Posterior vena cava (tissue), 2 donors: ENCODE measurements around the gene DLGAP4. TPM values are rescaled to one million over a fixed set of nuclear protein-coding genes. Genes with fewer than 3 reads are reported as not detected.

ENCODE experiments used
- DNase-seq: peaks from one replicate; pipeline ENCODE4 v3.0.0-alpha.2; 2020; ENCODE audit warnings: low spot score
- intact Hi-C, 2 donors: fragments of 100-400 bp; cut with DNase I; formaldehyde crosslinking; loops; one replicate each; pipeline versions ENCODE4 v1.14.1 to v1.14.2; 2022 to 2023
- total RNA-seq, 2 donors: library from RNA; stranded (reverse); fragmentation: NEBNext Ultra II Directional; extraction: Animal tissue kit (Norgen Biotek cat#: 25700); gene quantifications; one replicate each; pipeline ENCODE4 v1.2.1, GENCODE V29; 2021
- donor health status: DM: yes; HTN: yes; CAD: no.
- donor health status: DM: yes; HTN: yes; CAD: no.

Gene DLGAP4
- total RNA-seq, 2 donors from 2014 or later: 116 to 141 TPM

DNA sequence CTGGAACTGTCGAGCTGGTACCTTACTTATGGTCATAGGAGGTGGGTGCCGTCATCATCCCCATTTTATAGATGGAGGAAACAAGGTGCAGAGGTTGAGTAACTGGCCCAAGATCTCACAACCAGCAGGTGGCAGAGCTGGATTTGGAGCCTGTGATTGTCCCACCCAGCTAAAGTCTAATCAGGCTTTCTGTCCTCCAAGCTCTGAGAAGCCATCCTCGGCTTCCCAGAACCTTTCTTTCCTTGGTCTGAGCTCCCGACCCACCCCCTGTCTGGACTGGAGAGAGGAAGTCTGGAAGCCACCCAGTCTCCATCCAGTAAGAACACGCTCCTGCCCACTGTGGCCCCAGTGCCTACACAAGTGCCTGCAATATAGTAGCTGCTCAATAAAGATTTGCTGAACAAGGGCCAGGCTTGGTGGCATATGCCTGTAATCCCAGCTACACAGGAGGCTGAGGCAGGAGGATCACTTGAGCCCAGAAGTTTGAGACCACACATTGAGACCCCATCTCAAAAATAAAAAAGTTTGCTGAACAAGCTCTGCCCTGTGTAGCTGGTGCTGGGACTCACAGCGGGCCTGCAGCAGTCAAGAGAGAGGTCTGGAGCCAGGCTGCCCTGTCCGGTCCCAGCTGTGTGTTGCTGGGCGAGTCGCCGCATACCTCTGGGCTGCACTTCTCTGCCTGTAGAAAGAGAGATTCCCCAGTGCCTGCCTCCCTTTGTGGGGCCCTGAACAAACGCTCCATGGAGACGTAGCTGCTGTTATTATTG, 32.5 kb upstream of the DLGAP4 start:
- intact Hi-C loops: no loop called here

DNA sequence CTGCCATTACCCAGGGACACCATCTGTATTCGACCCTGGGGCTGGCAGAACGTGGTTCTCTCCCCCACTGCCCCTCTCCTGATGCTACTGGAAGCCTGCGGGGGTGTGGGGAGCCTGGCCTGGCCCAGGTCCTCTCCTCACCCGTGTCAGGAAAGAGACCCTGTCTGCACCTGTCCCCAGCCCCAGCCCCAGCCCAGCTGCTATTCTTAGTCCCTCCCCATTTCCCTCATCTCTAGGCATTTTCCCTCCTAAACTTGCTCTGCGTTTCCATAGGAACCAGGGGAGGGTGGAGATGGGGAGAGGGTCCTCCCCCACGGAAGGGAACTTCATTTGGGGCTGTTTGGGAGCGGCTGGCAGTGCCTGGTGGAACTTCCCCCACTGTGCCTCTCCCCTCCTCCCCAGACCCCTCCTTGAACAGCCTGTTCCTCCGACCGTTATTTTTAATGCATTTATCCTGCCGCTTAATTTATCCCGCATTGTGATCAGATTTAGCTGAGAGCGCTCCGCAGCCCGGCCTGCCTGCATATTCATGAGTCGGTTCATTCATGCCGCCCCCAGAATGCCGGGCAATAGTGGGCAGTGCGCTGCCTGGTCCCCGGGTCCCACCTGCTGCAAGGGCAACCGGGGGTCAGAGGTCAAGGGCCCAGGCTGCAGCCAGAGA, 31.8 kb upstream of the DLGAP4 start:
- peak; percentile 56 for DNase-seq
- intact Hi-C loops: no loop called here

More for the DNA sequence above, 32.5 kb upstream of the DLGAP4 start:
- peak; percentile 48 for DNase-seq

DNA sequence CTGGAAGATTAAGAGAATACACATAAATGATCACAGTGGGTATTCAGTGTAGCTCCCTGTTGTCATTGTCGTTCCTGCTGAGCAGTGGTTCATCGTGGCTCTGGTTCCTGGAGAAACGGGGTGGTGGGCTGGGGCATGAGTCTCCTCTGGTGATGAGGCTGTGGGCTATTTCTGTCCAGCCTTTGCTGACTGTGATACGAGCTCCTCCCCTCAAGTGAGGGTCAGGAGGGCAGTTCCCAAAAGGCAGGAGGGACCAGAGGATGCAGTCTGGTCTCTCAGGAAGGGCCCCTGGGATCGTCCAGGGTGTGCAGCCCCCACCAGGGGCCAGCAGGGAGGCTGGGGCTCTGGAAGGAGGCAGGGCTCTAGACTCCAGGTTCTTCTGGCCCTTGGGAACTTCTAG, 31.1 kb upstream of the DLGAP4 start:
- DNase-seq: no peak
- intact Hi-C loops: no loop called here

DNA sequence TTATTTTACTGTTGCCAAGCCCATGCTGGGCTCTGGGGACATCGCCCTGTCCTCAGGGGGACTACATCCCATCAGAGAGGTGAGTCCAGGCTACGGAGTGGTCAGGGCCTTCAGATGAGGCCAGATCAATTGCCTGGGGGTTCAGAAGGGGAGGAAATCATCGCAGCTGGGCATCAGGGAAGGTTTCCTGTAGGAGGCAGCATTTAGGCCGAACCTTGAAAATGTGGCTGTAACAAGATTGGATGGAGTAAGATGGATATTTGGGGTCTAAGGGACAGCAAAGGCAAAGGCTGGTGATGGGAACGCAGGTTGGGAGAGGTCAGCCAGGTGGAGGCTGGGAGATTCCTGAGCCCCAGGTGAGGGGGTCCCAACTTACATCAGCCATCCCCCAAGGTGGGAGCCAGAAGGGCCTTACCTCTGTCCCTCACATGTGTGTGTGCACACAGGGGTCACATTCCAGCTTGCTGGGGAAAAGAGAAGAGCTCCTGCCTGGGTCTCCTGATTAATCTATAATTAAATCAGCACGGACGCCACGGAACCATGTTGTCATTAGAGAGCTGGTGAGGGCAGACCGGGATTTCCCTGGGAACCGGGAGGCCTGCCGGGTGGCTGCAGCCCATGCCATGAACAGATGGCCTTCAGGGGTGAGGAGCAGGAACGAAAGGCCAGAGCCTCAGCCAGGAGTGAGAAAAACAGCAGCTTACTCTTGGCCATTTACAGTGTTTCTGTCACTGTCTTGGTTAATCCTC, 30.5 kb upstream of the DLGAP4 start:
- intact Hi-C loops: no loop called here
- no peak for DNase-seq

DNA sequence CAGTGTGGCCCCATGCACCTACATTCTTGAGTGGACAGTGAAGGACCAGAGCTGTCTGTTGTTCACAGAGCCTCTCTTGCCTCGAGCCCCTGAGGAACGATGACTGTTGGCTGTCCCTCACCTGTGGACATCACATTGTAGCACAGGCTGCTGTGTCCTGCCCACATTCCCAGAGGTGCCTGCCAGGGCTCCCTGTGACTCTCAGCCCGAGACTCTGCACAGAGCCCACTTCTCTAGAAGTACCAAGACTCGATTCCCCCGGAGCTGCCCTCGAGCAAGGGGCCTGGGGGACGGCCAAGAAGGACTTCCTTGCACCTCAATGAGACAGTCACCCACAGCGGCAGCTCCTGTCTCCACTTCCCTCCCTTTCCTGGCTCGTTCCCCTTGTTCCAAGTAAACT, 28.6 kb upstream of the DLGAP4 start:
- DNase-seq: no peak
- intact Hi-C loops: no loop called here

DNA sequence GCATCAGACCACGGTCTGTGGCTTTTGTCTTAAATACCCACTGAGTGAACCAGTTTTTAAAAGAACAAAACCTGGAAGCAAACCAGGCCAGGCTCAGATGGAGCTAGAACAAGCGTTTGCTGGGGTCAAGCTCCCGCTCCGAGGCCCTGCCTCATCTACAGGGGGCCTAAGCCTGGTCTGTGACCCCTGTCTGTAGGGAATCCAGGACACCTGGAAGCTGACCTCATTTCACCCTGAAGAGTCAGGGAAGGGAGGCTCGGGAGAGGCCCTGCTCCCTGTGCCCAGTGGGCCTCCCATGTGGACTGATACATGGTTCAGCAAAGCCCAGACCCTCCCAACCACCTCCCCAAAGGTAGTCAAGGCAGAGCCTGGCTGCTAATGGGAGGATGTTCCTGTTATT, 26.8 kb upstream of the DLGAP4 start:
- intact Hi-C loops: no loop called here
- peak; percentile 73 for DNase-seq

DNA sequence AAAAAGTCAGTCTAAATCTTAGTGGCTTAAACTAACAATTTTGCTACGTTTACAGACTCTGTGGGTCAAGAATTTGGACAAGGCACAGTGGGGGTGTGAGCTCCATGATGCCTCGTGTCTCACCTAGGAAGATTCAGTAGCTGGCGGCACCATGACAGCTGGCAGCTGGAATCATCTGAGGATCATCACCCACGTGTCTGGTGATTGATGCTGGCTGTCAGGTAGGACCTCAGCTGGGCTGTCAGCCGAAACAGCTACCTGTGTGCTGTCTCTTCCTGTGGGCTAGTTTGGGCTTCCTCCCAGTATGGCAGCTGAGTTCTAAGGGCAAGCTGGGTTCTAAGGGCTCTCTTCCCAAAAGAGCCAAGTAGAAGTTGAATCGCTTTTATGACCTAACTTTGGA, 26.4 kb upstream of the DLGAP4 start:
- intact Hi-C loops: no loop called here
- DNase-seq: peak; percentile 36

DNA sequence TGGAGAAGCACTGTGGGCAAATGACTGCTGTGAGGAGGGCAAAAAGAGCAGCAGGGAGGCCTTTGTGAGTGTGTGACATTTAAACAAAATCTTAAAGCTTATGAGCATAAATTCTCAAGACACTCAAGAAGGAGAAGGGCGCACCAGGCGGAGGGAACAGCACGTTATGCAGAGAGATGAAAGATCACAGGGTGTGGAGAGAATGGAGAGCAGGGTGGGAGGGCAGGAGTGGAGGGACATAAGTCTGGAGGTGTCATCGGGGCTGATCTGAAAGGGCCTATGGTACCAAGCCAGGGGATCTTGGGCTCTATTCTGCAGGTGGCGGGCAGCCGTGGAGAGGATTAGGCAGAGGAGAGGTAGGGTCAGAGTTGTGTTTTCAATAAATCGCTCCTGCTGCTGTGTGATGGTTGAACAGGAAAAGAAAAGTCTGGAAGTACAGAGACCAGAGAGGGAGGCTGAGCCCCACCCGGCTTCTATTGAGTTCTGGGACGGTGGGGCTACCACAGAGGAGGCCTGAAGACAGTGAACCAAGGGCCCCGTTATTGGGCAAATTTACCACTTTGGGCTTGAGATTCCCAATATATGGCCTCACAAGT, 24.3 kb upstream of the DLGAP4 start:
- intact Hi-C loops: no loop called here
- no peak for DNase-seq

DNA sequence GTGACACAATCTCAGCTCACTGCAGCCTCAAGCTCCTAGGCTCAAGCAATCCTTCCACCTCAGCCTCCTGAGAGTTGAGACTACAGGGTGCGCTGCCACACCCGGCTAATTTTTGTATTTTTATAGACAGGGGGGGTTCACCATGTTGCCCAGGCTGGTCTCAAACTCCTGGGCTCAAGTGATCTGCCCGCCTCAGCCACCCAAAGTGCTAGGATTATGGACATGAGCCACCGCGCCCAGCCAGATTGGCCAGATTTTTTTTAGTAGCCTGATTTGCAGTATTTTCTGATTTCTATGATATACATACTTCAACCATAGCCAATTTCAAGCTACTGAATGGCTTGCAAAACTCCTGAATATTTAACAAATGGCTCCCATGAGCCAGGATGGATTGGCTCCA, 21.4 kb upstream of the DLGAP4 start:
- intact Hi-C loops: no loop called here
- DNase-seq: peak; percentile 69

DNA sequence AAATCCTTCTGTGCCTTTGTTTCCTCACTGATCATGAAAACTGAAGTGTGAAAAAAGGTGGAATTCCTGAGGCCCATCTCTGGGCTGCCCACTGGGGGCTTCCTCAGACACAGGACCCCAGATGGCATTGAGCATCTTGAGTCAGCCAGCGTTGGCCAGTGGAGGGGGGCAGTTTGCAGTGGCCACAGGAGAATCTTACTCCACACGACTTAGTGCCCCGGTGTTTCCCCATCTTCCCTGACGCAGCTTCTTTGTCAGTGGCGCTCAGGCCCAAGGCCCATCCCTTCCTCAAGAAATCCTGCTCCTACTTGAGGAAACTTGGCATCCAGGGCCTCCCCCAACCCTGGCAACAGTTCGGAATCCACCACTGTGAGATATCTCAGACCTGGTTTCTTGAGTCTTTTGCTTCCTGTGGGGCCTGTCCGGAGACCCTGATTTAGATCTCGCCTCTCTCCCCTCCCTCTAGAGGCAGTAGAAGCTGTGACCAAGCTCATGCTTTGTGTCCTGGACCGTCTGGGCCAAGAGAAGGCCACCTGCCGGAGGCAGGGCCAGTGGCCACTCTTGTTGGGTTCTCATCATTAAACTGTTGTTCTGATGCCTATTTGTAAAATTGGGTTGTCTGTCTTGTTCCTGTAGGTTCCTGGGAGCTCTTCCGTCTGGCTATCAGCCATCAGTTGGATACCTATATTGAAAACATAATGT, 20.2 kb upstream of the DLGAP4 start:
- DNase-seq: peak; percentile 45
- intact Hi-C loops: no loop called here

DNA sequence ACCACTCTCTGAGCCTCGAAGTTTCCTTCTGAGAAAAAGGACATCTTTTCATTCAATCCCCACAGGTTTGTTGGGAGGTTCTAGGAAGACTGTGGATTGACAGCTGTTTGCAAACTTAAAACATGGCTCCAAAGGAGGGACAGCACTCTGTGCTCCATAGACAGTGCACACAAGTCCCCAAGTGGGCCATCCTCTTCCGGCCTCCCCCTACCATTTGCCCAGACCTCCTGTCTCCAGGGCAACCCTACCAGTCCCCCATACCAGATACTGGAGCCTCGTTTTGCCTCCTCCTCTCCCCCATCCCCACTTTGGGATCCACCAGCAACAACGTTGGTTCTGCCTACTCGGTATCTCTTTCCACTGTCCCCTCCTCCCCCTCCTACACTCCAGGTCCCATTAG, 8.5 kb upstream of the DLGAP4 start:
- intact Hi-C loops: no loop called here

DNA sequence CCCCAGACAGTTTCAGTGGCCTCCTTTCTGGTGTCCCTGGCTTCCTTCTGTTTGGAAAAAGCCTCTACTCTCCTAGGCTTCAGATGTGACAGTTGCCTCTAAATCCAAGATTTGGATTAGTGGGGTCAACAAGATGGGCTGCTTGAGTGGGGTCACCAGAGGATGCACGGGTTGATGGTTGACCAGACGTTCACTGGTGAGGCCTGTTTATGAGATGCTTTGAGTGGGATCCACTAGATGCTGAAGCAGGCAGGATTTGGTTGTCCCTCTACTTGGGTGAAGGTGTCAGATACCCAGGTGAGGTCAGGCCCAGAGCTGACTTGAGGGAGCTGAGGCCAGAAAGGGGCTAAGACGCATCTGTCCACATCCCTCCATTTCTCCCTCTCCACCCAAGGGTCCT, 8.1 kb upstream of the DLGAP4 start:
- DNase-seq: no peak
- intact Hi-C loops: no loop called here

More for the DNA sequence above, 8.5 kb upstream of the DLGAP4 start:
- DNase-seq: no peak

DNA sequence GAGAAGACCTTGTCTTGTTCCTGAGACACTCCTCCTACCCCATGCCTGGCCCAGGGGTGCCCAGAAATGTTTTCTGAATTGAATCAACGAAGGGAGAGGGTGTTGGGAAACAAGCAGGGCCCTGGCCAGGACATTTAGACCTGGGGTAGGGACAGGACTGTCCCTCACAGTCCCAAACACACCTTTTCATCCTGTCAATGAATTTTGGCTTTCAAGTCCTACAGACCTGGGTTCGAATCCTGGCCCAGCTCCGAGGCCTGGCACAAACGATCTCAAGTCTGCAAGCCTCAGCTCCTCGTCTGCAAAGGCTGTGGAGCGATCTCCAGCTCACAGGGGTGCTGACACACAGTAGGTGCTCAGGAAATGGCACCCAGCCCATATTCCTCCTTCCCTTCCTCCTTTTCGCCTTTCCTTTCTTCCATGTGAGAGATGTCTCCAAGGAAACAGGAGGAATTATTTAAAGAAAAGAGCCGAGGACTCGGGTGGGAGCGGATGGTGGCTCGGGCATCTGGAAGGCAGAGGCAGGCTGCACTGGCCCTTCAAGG, 7.3 kb upstream of the DLGAP4 start:
- DNase-seq: no peak
- intact Hi-C loops: no loop called here

DNA sequence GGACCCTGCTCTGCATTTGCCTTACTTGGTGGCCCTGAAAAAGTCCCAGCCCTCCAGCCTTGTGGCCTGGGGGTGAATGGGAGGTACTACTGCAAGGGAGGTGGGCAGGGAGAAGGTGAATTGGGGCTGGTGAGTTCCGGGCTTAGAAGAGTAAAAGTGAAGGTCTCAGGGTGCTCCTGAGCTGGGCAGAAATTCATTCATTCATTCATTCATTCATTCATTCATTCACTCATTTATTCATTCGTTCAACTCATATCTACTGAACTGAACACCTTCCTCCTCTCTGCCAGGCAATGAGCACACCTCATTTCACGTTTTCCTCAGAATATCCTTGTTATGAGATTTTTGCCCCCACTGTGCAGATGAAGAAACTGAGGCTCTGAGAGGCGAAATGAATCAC, 6.7 kb upstream of the DLGAP4 start:
- intact Hi-C loops: no loop called here

DNA sequence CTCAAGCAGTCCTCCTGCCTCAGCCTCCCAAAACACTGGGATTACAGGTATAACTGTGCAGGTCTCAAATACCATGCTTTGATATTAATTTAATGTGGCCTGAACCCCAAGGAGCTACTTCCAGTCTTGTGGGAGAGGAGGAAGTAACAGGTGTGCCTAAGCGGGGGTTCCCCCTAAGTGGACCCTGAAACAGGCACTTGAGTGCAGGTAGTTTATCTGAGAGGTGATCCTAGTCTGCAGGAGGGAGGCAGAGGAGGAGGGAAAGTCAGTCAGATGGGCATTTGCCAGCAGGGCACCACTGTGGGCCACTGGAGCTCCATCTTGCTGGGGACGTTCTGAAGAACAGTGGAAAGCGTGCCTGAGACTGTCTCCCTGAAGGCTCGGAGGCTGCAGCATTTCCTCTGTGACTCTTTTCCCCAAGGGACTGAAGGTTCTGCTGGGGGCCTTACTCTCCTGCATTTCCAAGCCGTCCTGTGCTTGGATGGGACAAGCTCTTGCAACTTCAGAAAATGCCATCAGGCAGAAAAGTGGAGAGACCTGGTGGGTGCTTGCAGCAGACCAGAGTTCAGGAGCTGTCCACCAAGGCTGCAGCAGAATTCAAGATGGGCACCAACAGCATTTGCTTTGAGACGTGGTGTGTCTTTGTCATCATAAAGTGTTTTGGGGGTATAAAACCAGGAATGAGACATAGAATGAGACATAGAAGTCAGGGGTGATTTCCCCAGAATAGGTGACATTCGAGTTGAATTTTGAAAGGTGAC, 4.6 kb upstream of the DLGAP4 start:
- intact Hi-C loops: no loop called here
- DNase-seq: no peak

More for the DNA sequence above, 6.7 kb upstream of the DLGAP4 start:
- no peak for DNase-seq

DNA sequence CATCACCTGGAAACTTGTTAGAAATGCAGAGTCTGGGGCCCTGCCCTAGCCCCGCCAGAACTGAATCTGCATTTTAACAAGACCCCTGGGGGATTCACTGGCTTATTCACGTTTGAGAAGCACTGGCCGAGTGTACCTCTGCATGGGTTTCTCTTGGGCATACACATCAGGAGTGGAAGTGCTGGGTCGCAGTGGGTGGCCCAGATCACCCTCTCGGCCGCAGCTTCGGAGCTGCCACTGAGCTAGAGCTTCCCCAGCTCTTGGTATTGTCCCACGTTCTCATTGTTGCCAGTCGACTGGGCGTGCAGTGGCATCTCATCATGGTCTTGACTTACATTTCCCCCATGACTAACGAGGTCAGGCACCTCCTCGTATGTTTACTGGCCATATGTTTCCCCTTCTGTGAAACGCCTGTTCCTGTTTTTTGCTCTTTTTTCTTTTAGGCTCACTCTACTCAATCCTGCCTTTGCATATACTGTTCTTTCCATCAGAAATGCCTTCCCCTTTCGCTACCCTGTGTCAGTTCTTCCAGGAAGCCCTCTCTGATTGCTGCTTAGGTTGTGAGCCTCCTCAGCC, 3.0 kb upstream of the DLGAP4 start:
- intact Hi-C loops: no loop called here
- no peak for DNase-seq

DNA sequence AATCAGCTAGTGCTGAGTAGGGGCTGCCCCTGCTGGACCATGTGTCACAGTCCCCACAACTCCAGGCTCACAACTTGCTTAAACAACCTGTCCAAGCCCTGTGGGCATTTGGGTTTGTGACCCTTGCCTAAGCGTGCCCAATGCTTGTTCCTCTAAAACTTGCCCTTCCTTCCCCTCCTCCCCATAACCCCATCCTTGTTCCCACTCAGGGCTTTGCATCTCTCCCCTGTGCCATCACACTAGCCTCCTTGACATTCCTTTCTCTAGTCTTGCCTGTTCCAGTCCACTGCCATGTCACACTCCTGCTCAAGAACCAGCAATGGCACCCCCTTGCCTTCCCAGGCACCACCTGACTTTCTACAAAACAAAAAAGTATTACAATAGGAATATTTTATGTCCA, 2.3 kb upstream of the DLGAP4 start:
- intact Hi-C loops: no loop called here
- no peak for DNase-seq
